HG03025 (cell line): Measurements from ENCODE around the gene CDYL.
A peak's percentile ranks its signal among the peaks of the same experiment; 100 is the strongest.
"Not testable (repeated sequence)": the region's sequence is repeated elsewhere in the genome, so short reads cannot be mapped to it uniquely, and the experiment has no call there.

Source experiments
- ATAC-seq: cut with Tn5 transposase; IDR thresholded peaks from one replicate; pipeline ENCODE4 v1.9.1; 2021; ENCODE audit warnings: mild to moderate bottlenecking, moderate library complexity; ENCODE audit not compliant: unreplicated experiment, low FRiP score

CDYL gene

DNA sequence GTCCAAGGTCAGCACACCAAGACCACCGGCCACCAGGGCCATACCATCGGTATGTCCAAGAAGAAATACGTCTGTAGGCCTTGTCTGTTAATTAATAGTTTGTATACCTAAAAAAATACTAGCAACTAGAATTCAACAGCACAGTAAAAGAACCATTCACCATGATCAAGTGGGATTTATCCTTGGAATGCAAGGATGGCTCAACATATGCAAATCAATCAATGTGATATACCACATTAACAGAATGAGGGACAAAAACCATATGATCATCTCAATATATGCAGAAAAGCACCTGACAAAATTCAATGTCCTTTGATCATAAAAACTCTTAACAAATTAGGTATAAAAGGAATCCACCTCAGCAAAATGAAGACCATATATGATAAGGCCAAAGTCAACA lies 203.2 kb downstream of the CDYL start:
- no peak for ATAC-seq

- no peak for ATAC-seq
Observed at GRCh38 chr6:4981761-4982160, 205.6 kb downstream of the CDYL start.

GRCh38 chr6:4983322-4983721 lies 207.1 kb downstream of the CDYL start:
- ATAC-seq, result no peak

DNA sequence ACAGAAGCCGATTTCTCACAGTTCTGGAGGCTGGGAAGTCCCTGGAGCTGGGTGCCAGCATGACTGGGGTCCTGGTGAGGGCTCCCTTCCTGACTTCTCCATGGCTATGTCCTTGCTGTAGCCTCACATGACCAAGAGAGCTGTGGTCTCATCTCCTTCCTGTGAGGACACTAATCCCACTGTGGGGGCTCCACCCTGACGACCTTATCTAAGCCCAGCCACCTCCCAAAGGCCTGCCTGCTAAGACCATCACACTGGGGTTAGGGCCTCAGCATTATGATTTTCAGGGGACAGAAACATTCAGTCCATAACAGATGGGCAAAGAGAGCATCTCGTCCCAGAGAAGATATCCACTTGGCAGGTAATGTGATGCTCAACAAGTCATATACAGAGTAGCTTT lies 210.8 kb downstream of the CDYL start:
- ATAC-seq, result no peak

DNA sequence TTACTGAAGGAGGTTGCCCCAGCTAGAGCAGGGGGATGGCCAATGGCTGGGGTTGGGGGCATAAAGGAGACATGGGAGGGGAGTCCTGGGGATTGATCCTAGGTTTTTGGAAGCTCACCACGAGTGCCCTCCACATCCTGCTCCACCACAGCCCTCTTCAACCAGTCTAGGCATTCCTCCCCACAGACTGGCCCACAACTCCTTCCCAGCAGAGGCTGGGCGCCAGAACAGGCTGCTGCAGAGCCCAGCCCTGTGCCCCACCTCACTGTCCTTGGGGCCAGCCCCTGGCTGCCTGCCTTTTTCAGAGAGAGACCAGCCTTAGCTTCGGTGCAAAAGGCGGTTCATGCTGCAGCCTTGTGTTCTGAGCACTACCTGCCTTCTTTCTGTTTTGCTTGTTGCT lies 211.2 kb downstream of the CDYL start:
- ATAC-seq, result no peak

DNA sequence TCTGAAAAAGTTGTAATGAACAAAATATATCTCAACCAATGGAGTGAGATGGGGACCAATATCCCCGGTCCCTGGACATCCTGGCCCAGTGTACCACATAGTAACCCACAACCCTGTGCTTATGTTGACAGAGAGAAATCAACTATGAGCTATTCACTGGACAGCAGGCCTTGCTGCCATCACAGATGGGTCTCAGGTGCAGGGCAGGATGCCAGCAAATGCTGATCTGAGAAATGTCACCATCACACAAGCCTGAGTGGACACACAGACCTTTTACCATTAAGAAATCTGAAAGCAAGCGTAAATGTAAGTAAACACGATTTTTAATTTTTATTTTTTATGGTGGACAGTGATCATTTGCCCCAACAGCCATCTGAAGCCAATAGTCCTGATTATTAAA lies 218.5 kb downstream of the CDYL start:
- no peak for ATAC-seq

DNA sequence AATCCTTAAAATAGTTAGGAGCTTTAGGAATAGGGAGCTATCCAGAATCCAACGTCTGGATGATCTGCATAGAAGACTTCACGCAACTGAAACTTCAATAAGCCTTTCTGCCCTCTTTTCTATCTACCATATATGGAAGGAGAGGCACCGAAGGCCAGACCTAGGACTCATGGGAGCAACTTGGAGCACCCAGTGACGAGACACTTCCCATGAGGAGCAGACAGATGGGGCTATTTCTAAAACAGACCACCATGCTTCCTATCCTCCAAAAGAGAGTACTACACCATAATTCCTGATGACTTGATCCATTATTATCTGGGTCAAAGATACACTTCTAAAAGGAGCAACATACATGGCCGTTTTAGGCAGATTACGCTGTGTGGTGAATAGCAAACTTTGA lies 221.7 kb downstream of the CDYL start:
- no peak for ATAC-seq

GRCh38 chr6:4999586-4999985 lies 223.4 kb downstream of the CDYL start:
- ATAC-seq, result no peak

- ATAC-seq, result peak; percentile 95
Observed at GRCh38 chr6:5003604-5004372, 227.6 kb downstream of the CDYL start, which contains the start of gene RPP40. RPP40 (minus strand) TSS chr6:5004037; CDS start chr6:5004002, 35 bp downstream.

DNA sequence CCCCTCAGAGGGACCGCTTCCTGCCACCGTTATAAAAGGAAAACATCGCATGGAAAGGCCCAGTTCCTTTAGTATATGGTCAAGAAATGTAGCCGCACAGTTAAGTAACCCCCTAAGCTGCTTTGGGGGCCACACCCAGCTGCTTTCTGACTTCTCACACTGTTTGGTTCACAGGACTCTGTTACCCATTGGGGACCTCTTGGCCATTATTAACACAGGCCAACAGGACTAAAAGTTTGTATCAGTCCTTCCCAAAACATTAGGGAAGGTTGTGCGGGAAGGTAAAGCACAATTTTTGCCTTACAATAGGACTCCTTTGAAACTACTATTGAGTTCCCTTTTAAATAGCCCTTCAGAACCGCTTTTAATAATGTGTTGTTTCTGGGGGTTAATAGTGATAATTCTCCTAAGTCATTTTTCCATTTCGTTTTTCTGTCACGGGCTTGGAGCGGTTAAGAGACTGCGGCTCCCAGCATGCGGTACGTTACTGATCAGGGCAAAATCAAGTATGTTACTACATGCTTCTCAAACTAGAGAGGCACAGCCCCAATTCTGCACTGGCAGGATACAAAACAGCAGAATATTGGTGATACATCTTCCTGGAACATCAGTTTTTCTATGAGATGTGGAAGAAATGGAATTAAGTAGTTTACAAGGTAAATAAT lies 228.3 kb downstream of the CDYL start:
- ATAC-seq, result no peak

- not testable (repeated sequence) for ATAC-seq
Observed at GRCh38 chr6:5005038-5005433, 228.8 kb downstream of the CDYL start.
